Neural cell (in vitro differentiated cells): ENCODE results near the gene RAB28.

ENCODE experiments used
- EP300 ChIP-seq: fragments of 450-650 bp; conservative IDR thresholded peaks from 2 replicates; pipeline ENCODE4 v1.6.1; 2014; ENCODE audit warnings: antibody characterized with exemption, mild to moderate bottlenecking, moderate library complexity; ENCODE audit not compliant: poor library complexity, severe bottlenecking
- EZH2 ChIP-seq: fragments of 200-600, 300-800 bp; shearing (Covaris generic), sonication (generic); IDR thresholded peaks from 2 replicates; pipeline ENCODE4 v1.6.1; 2014; ENCODE audit warnings: antibody characterized with exemption, low read length, borderline replicate concordance, mild to moderate bottlenecking; ENCODE audit not compliant: insufficient read depth, poor library complexity, severe bottlenecking
- POLR2AphosphoS5 ChIP-seq: IDR thresholded peaks from 2 replicates; pipeline ENCODE4 v1.6.1; 2012
- SMC3 ChIP-seq: fragments of 450-650 bp; conservative IDR thresholded peaks from 2 replicates; pipeline ENCODE4 v1.6.1; 2014; ENCODE audit warnings: antibody characterized with exemption, mild to moderate bottlenecking, moderate library complexity; ENCODE audit not compliant: poor library complexity
- TAF1 ChIP-seq: IDR thresholded peaks from 2 replicates; pipeline ENCODE4 v1.6.1; 2012; ENCODE audit warnings: low read depth
- TF ChIP-seq, protein P1 (sequence below): fragments of 450-650 bp; IDR thresholded peaks from 2 replicates; pipeline ENCODE4 v1.5.1; 2014; ENCODE audit warnings: antibody characterized with exemption, mild to moderate bottlenecking, moderate library complexity; ENCODE audit not compliant: poor library complexity, severe bottlenecking
- TF ChIP-seq, protein P2 (sequence below): IDR thresholded peaks from 2 replicates; pipeline ENCODE4 v1.6.1; 2012; ENCODE audit warnings: borderline replicate concordance

DNA sequence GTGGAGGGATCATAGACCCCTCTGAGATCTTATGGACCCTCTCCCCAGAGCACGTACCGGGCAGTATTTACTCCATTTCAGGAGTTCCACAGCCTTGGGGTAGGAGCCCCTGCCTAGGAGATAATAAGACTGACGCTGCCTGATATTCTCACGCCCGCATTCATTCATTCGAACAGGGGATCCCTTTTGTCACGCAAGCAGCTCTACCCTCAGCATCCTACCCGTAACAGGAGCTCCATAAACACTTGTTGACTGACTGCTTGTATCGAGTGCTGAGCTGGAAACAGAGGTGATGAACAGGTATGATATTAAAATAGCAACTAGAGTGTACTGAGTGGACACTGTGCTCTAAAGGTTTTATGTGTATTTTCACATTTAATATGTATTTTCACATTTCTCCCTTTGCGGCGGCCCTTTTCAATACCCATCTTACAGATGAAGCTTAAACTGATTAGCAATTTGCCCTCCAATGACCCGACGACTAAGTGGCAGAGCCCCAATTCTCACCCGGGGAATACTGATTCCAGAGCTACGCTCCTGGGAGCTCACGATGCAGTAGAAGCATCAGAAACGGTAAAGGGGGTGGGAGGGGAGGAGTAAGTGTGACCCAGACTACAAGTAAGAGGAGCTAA, 888 bp downstream of the RAB28 start:
- TF ChIP-seq, protein P1, sequence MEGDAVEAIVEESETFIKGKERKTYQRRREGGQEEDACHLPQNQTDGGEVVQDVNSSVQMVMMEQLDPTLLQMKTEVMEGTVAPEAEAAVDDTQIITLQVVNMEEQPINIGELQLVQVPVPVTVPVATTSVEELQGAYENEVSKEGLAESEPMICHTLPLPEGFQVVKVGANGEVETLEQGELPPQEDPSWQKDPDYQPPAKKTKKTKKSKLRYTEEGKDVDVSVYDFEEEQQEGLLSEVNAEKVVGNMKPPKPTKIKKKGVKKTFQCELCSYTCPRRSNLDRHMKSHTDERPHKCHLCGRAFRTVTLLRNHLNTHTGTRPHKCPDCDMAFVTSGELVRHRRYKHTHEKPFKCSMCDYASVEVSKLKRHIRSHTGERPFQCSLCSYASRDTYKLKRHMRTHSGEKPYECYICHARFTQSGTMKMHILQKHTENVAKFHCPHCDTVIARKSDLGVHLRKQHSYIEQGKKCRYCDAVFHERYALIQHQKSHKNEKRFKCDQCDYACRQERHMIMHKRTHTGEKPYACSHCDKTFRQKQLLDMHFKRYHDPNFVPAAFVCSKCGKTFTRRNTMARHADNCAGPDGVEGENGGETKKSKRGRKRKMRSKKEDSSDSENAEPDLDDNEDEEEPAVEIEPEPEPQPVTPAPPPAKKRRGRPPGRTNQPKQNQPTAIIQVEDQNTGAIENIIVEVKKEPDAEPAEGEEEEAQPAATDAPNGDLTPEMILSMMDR = no peak
- TF ChIP-seq SMC3 (peak; percentile 18), EP300 (no peak), POLR2AphosphoS5 (no peak), TAF1 (no peak), EZH2 (no peak)
- TF ChIP-seq, protein P2, sequence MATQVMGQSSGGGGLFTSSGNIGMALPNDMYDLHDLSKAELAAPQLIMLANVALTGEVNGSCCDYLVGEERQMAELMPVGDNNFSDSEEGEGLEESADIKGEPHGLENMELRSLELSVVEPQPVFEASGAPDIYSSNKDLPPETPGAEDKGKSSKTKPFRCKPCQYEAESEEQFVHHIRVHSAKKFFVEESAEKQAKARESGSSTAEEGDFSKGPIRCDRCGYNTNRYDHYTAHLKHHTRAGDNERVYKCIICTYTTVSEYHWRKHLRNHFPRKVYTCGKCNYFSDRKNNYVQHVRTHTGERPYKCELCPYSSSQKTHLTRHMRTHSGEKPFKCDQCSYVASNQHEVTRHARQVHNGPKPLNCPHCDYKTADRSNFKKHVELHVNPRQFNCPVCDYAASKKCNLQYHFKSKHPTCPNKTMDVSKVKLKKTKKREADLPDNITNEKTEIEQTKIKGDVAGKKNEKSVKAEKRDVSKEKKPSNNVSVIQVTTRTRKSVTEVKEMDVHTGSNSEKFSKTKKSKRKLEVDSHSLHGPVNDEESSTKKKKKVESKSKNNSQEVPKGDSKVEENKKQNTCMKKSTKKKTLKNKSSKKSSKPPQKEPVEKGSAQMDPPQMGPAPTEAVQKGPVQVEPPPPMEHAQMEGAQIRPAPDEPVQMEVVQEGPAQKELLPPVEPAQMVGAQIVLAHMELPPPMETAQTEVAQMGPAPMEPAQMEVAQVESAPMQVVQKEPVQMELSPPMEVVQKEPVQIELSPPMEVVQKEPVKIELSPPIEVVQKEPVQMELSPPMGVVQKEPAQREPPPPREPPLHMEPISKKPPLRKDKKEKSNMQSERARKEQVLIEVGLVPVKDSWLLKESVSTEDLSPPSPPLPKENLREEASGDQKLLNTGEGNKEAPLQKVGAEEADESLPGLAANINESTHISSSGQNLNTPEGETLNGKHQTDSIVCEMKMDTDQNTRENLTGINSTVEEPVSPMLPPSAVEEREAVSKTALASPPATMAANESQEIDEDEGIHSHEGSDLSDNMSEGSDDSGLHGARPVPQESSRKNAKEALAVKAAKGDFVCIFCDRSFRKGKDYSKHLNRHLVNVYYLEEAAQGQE = no peak
